HEK293 (cell line): Measurements from ENCODE around the gene LRRC74A.

Experiments
- FEZF1 ChIP-seq: fragments of 450-650 bp; formaldehyde crosslinking; IDR thresholded peaks from 2 replicates; pipeline ENCODE4 v1.5.1; 2016; ENCODE audit warnings: missing biosample characterization, missing genetic modification characterization
- MYNN ChIP-seq: fragments of 450-650 bp; formaldehyde crosslinking; IDR thresholded peaks from 2 replicates; pipeline ENCODE4 v1.5.1; 2016; ENCODE audit warnings: missing biosample characterization, missing genetic modification characterization, borderline replicate concordance
- SP2 ChIP-seq: fragments of 450-650 bp; formaldehyde crosslinking; IDR thresholded peaks from 2 replicates; pipeline ENCODE4 v1.5.1; 2016; ENCODE audit warnings: missing biosample characterization, missing genetic modification characterization
- SP7 ChIP-seq: fragments of 450-650 bp; formaldehyde crosslinking; IDR thresholded peaks from 2 replicates; pipeline ENCODE4 v1.5.1; 2016; ENCODE audit warnings: missing biosample characterization, missing genetic modification characterization
- ZNF146 ChIP-seq: fragments of 450-650 bp; formaldehyde crosslinking; IDR thresholded peaks from 2 replicates; pipeline ENCODE4 v1.5.1; 2016; ENCODE audit warnings: missing biosample characterization, missing genetic modification characterization
- ZNF223 ChIP-seq: fragments of 450-650 bp; formaldehyde crosslinking; IDR thresholded peaks from 2 replicates; pipeline ENCODE4 v1.5.1; 2016; ENCODE audit warnings: missing biosample characterization, missing genetic modification characterization
- ZNF544 ChIP-seq: fragments of 450-650 bp; formaldehyde crosslinking; IDR thresholded peaks from 2 replicates; pipeline ENCODE4 v1.5.0; 2017; ENCODE audit warnings: missing biosample characterization, missing genetic modification characterization
- ZNF600 ChIP-seq: fragments of 450-650 bp; formaldehyde crosslinking; IDR thresholded peaks from 2 replicates; pipeline ENCODE4 v1.5.1; 2016; ENCODE audit warnings: missing biosample characterization, missing genetic modification characterization
- ZNF664 ChIP-seq: fragments of 450-650 bp; formaldehyde crosslinking; IDR thresholded peaks from 2 replicates; pipeline ENCODE4 v1.5.1; 2016; ENCODE audit warnings: missing biosample characterization, missing genetic modification characterization
- TF ChIP-seq, protein P1 (sequence below): fragments of 450-650 bp; formaldehyde crosslinking; IDR thresholded peaks from 2 replicates; pipeline ENCODE4 v1.5.1; 2016; ENCODE audit warnings: missing biosample characterization, missing genetic modification characterization

- TF ChIP-seq, protein P1, sequence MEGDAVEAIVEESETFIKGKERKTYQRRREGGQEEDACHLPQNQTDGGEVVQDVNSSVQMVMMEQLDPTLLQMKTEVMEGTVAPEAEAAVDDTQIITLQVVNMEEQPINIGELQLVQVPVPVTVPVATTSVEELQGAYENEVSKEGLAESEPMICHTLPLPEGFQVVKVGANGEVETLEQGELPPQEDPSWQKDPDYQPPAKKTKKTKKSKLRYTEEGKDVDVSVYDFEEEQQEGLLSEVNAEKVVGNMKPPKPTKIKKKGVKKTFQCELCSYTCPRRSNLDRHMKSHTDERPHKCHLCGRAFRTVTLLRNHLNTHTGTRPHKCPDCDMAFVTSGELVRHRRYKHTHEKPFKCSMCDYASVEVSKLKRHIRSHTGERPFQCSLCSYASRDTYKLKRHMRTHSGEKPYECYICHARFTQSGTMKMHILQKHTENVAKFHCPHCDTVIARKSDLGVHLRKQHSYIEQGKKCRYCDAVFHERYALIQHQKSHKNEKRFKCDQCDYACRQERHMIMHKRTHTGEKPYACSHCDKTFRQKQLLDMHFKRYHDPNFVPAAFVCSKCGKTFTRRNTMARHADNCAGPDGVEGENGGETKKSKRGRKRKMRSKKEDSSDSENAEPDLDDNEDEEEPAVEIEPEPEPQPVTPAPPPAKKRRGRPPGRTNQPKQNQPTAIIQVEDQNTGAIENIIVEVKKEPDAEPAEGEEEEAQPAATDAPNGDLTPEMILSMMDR (tag by site-specific recombination): no peak
- TF ChIP-seq MYNN (tag by site-specific recombination) (no peak), ZNF223 (tag by site-specific recombination) (no peak), ZNF146 (tag by site-specific recombination) (no peak), SP7 (tag by site-specific recombination) (no peak), ZNF600 (tag by site-specific recombination) (no peak), ZNF544 (tag by site-specific recombination) (no peak), SP2 (tag by site-specific recombination) (no peak), FEZF1 (tag by site-specific recombination) (no peak), ZNF664 (tag by site-specific recombination) (no peak)
Measured at GRCh38 chr14:76910371-76910890, 84.2 kb downstream of the LRRC74A start.
